HEK293 (cell line): ENCODE data around the gene CCBE1.

Experiments used
- CTCF ChIA-PET: fragments of 350-600 bp; formaldehyde crosslinking; extraction: SDS; loops from one replicate; lab custom pipeline; 2021; ENCODE audit warnings: antibody characterized with exemption; lab: Yijun Ruan, JAX
- POLR2A ChIA-PET: fragments of 300-600 bp; formaldehyde crosslinking; extraction: SDS; loops from one replicate; lab custom pipeline; 2020; ENCODE audit warnings: antibody characterized with exemption, inconsistent platforms; lab: Yijun Ruan, JAX
- H3K27ac ChIP-seq: fragments of 200-500 bp; sonication (Bioruptor generic); 2 replicates; pipeline ENCODE4 v1.5.1; 2014; ENCODE audit warnings: low read depth, low read length, control low read depth, inconsistent platforms; ENCODE audit errors: extremely low read depth
- H3K36me3 ChIP-seq, 2 experiments: fragments of 200-500 bp in 1 of 2; sonication (Bioruptor generic) in 1 of 2; 1 replicate in 1 of 2; 2 replicates in 1 of 2; pipeline ENCODE4 v1.5.1; 2014 to 2017; ENCODE audit warnings: inconsistent platforms in 2 of 2, low read length in 2 of 2; ENCODE audit not compliant: control insufficient read depth in 2 of 2, insufficient read depth in 1 of 2
- H3K4me1 ChIP-seq: fragments of 200-500 bp; sonication (Bioruptor generic); 2 replicates; pipeline ENCODE4 v1.5.1; 2014; ENCODE audit warnings: mild to moderate bottlenecking, low read length, inconsistent platforms; ENCODE audit not compliant: control insufficient read depth, insufficient read depth
- H3K4me3 ChIP-seq: 2 replicates; pipeline ENCODE4 v1.5.1; 2011; ENCODE audit warnings: low read depth, mild to moderate bottlenecking, control low read depth, low read length, moderate library complexity
- H3K9me3 ChIP-seq: fragments of 200-500 bp; sonication (Bioruptor generic); 2 replicates; pipeline ENCODE4 v1.5.1; 2014; ENCODE audit warnings: low read depth, low read length, inconsistent platforms; ENCODE audit not compliant: control insufficient read depth, insufficient read depth
- GFI1B ChIP-seq: fragments of 450-650 bp; formaldehyde crosslinking; IDR thresholded peaks from 2 replicates; pipeline ENCODE4 v1.5.1; 2016; ENCODE audit warnings: missing biosample characterization, missing genetic modification characterization
- GLIS1 ChIP-seq: fragments of 450-650 bp; formaldehyde crosslinking; IDR thresholded peaks from 2 replicates; pipeline ENCODE4 v1.5.1; 2016; ENCODE audit warnings: missing biosample characterization, missing genetic modification characterization
- ZBTB20 ChIP-seq: fragments of 450-650 bp; formaldehyde crosslinking; IDR thresholded peaks from 2 replicates; pipeline ENCODE4 v1.5.1; 2016; ENCODE audit warnings: missing biosample characterization, missing genetic modification characterization
- ZBTB7A ChIP-seq: fragments of 450-650 bp; formaldehyde crosslinking; IDR thresholded peaks from 2 replicates; pipeline ENCODE4 v1.5.1; 2016; ENCODE audit warnings: low read depth, missing biosample characterization, missing genetic modification characterization
- ZIC2 ChIP-seq: fragments of 450-650 bp; formaldehyde crosslinking; IDR thresholded peaks from 2 replicates; pipeline ENCODE4 v1.5.1; 2016; ENCODE audit warnings: missing biosample characterization, missing genetic modification characterization
- ZNF112 ChIP-seq: fragments of 450-650 bp; formaldehyde crosslinking; IDR thresholded peaks from 2 replicates; pipeline ENCODE4 v1.5.0; 2017; ENCODE audit warnings: missing biosample characterization, missing genetic modification characterization
- ZNF138 ChIP-seq: fragments of 450-650 bp; formaldehyde crosslinking; IDR thresholded peaks from 2 replicates; pipeline ENCODE4 v1.5.1; 2016; ENCODE audit warnings: missing biosample characterization, missing genetic modification characterization, borderline replicate concordance
- ZNF184 ChIP-seq: fragments of 450-650 bp; IDR thresholded peaks from 2 replicates; pipeline ENCODE4 v1.5.1; 2018; ENCODE audit warnings: missing biosample characterization, mild to moderate bottlenecking, missing genetic modification characterization
- ZNF394 ChIP-seq: fragments of 450-650 bp; formaldehyde crosslinking; IDR thresholded peaks from 2 replicates; pipeline ENCODE4 v1.5.1; 2016; ENCODE audit warnings: missing biosample characterization, missing genetic modification characterization, mild to moderate bottlenecking, moderate library complexity, borderline replicate concordance
- ZNF501 ChIP-seq: fragments of 450-650 bp; formaldehyde crosslinking; IDR thresholded peaks from 2 replicates; pipeline ENCODE4 v1.5.1; 2016; ENCODE audit warnings: missing biosample characterization, missing genetic modification characterization
- ZNF560 ChIP-seq: fragments of 450-650 bp; formaldehyde crosslinking; IDR thresholded peaks from 2 replicates; pipeline ENCODE4 v1.5.1; 2017; ENCODE audit warnings: missing biosample characterization, missing genetic modification characterization, borderline replicate concordance
- ZNF654 ChIP-seq: fragments of 450-650 bp; formaldehyde crosslinking; IDR thresholded peaks from 2 replicates; pipeline ENCODE4 v1.5.1; 2016; ENCODE audit warnings: low read depth, missing biosample characterization, missing genetic modification characterization
- ZNF660 ChIP-seq: fragments of 450-650 bp; IDR thresholded peaks from 2 replicates; pipeline ENCODE4 v1.5.1; 2018; ENCODE audit warnings: missing biosample characterization, mild to moderate bottlenecking, missing genetic modification characterization
- ZNF777 ChIP-seq: fragments of 450-650 bp; formaldehyde crosslinking; IDR thresholded peaks from 2 replicates; pipeline ENCODE4 v1.5.1; 2017; ENCODE audit warnings: missing biosample characterization, missing genetic modification characterization, borderline replicate concordance
- ZNF830 ChIP-seq: fragments of 450-650 bp; IDR thresholded peaks from 2 replicates; pipeline ENCODE4 v1.5.0; 2018; ENCODE audit warnings: missing biosample characterization, missing genetic modification characterization, low read depth, mild to moderate bottlenecking, moderate library complexity
- ZSCAN16 ChIP-seq: fragments of 450-650 bp; formaldehyde crosslinking; IDR thresholded peaks from 2 replicates; pipeline ENCODE4 v1.5.1; 2016; ENCODE audit warnings: missing biosample characterization, missing genetic modification characterization
- TF ChIP-seq, protein P1 (sequence below): sonication (generic); formaldehyde crosslinking; IDR thresholded peaks from 2 replicates; pipeline ENCODE4 v1.8.1; 2022; ENCODE audit warnings: mild to moderate bottlenecking, moderate library complexity, missing genetic modification reagents
- TF ChIP-seq, protein P2 (sequence below): fragments of 450-650 bp; formaldehyde crosslinking; IDR thresholded peaks from 2 replicates; pipeline ENCODE4 v1.5.1; 2016; ENCODE audit warnings: missing biosample characterization, missing genetic modification characterization
- TF ChIP-seq, protein P3 (sequence below): fragments of 450-650 bp; formaldehyde crosslinking; IDR thresholded peaks from 2 replicates; pipeline ENCODE4 v1.5.1; 2016; ENCODE audit warnings: missing biosample characterization, missing genetic modification characterization
- TF ChIP-seq, protein P4 (sequence below): fragments of 450-650 bp; formaldehyde crosslinking; IDR thresholded peaks from 2 replicates; pipeline ENCODE4 v1.5.1; 2016; ENCODE audit warnings: missing biosample characterization, missing genetic modification characterization
- TF ChIP-seq, protein P5 (sequence below): fragments of 450-650 bp; formaldehyde crosslinking; IDR thresholded peaks from 2 replicates; pipeline ENCODE4 v1.5.1; 2016; ENCODE audit warnings: missing biosample characterization, missing genetic modification characterization

Gene CCBE1

DNA sequence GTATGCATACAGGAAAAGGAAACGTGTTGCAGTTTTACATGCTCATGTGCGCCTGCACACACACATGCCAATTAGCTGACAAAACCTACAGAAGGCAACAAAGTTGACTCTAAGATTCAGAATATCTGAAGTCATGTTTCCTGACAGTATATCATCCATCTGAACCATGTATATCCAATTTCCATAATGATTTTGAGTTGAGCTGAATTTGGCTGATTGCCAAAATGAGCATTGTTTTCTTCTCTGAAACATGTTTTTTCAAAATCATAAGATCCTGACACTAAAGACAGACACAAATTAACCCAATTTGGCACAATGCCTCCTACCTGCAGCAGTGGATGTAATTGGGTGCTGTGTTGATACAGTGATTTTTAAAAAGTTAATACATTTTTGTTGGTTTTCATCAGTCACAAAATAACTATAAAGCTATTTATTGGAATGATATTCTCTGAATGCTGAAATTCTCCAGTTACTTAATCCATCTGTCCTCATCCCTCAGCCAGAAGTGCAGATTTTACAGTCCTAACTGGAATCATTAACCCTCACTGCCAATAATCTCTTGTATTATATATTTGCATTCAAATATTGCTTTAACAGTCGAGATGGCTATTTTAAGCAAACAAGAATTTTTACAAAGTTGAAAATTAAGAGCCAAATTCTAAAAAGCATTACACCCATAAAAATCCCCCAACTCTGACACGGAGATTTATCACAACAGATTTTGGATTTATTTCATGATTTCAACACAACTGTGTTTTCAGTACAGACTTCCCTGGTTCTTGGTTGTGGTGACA lies 176.5 kb downstream of the CCBE1 start:
- peaks cover 11% of the 10 kb centered on the region for H3K4me1 ChIP-seq
- TF ChIP-seq ZNF112 (tag by site-specific recombination): 0 out of 2 replicates have a peak, but pooled peaks have one; percentile 20
- no peak for TF ChIP-seq ZSCAN16 (tag by site-specific recombination)
- TF ChIP-seq, all 188 proteins: peak for 1
- ChIA-PET POLR2A (no interaction called here), CTCF (interaction anchor here (0.6 to 2.3 kb wide), 3 partner anchors 34 to 65 kb away, joined by 3 to 5 read pairs (median 4); no protein-coding TSS in a partner anchor)
- H3K9me3 ChIP-seq: no peaks in the 10 kb centered on the region
- no peak overlapping the region for H3K4me3 ChIP-seq
- no peak overlapping the region for H3K27ac ChIP-seq
- no peaks in the 10 kb centered on the region for H3K36me3 ChIP-seq

DNA sequence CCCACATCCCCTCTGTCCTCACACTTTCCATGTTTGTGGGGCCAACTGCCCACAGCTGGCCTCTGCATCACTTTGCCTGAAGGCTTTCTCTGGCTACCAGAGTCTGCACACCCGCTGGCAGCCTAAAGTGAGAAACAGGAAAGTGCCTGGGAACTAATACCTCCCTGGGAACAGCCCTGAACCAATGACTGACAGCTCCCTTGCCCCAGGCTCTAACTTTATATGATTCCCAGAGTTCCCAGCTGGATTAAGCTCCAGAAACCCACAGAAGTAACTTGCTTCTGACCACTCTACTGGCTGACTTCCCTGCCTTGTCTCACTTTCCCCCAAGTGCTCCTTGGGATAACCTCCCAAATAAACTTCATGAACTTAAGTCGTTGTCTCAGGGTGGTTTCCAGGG lies 178.5 kb downstream of the CCBE1 start:
- ChIA-PET CTCF (interaction anchor here (0.6 to 1.8 kb wide), 5 partner anchors 113 to 305 kb away, joined by 3 to 6 read pairs (median 3); partner anchors contain the start of gene CCBE1), POLR2A (interaction anchor here (1.1 kb wide), 1 partner anchor 64 kb away, joined by 3 read pairs; no protein-coding TSS in a partner anchor)
- H3K36me3 ChIP-seq: no peaks in the 10 kb centered on the region

DNA sequence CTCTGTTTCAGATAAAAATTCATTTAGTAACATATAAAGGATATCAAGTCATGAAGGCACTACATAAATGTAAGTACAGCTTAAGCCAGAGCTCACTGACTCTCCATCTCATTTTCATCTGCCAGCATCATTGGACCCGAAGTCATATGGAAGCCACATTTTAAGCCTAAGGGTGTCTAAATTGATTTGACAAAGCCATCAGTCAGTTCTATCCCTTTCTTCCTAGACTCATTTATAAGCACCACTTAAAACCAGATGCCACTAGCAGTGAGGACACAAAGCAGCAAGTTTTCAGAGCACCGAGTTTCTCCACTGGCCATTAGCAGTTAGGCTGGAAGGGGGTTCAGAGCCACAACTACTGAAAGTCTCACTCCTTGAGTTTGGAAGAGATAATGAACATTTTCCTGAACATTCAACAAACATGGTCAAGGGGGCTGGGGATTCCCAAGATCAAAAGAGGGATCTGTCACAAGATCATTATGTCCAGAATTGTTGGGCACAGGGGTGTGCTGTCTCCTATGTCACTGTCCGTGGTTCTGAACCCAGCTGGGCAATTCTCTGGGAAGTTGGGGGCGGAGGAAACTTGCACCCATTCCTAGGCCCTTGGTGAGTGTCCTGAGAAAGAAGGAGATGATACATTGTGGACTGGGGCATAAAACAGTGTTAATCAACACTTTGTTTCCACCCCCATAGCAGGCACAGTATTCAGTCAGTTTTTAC lies 179.6 kb downstream of the CCBE1 start:
- Histone ChIP-seq H3K9me3 (no peaks in the 10 kb centered on the region), H3K27ac (no peak overlapping the region), H3K4me1 (peaks cover 22% of the 10 kb centered on the region), H3K36me3 (no peaks in the 10 kb centered on the region), H3K4me3 (no peak overlapping the region)
- ChIA-PET CTCF (interaction anchor here (0.6 to 2.0 kb wide), 6 partner anchors 59 to 306 kb away, joined by 3 to 6 read pairs (median 3); partner anchors contain the start of gene CCBE1), POLR2A (interaction anchor here (0.6 to 3.0 kb wide), 5 partner anchors 28 to 281 kb away, joined by 3 to 14 read pairs (median 3); no protein-coding TSS in a partner anchor)
- no peak for TF ChIP-seq ZBTB7A (tag by site-specific recombination)
- TF ChIP-seq, protein P1, sequence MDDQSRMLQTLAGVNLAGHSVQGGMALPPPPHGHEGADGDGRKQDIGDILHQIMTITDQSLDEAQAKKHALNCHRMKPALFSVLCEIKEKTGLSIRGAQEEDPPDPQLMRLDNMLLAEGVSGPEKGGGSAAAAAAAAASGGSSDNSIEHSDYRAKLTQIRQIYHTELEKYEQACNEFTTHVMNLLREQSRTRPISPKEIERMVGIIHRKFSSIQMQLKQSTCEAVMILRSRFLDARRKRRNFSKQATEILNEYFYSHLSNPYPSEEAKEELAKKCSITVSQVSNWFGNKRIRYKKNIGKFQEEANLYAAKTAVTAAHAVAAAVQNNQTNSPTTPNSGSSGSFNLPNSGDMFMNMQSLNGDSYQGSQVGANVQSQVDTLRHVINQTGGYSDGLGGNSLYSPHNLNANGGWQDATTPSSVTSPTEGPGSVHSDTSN: 0 out of 2 replicates have a peak, but pooled peaks have one; percentile 12
- TF ChIP-seq, protein P2, sequence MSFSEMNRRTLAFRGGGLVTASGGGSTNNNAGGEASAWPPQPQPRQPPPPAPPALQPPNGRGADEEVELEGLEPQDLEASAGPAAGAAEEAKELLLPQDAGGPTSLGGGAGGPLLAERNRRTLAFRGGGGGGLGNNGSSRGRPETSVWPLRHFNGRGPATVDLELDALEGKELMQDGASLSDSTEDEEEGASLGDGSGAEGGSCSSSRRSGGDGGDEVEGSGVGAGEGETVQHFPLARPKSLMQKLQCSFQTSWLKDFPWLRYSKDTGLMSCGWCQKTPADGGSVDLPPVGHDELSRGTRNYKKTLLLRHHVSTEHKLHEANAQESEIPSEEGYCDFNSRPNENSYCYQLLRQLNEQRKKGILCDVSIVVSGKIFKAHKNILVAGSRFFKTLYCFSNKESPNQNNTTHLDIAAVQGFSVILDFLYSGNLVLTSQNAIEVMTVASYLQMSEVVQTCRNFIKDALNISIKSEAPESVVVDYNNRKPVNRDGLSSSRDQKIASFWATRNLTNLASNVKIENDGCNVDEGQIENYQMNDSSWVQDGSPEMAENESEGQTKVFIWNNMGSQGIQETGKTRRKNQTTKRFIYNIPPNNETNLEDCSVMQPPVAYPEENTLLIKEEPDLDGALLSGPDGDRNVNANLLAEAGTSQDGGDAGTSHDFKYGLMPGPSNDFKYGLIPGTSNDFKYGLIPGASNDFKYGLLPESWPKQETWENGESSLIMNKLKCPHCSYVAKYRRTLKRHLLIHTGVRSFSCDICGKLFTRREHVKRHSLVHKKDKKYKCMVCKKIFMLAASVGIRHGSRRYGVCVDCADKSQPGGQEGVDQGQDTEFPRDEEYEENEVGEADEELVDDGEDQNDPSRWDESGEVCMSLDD: 0 out of 2 replicates have a peak, but pooled peaks have one; percentile 18
- TF ChIP-seq, protein P3, sequence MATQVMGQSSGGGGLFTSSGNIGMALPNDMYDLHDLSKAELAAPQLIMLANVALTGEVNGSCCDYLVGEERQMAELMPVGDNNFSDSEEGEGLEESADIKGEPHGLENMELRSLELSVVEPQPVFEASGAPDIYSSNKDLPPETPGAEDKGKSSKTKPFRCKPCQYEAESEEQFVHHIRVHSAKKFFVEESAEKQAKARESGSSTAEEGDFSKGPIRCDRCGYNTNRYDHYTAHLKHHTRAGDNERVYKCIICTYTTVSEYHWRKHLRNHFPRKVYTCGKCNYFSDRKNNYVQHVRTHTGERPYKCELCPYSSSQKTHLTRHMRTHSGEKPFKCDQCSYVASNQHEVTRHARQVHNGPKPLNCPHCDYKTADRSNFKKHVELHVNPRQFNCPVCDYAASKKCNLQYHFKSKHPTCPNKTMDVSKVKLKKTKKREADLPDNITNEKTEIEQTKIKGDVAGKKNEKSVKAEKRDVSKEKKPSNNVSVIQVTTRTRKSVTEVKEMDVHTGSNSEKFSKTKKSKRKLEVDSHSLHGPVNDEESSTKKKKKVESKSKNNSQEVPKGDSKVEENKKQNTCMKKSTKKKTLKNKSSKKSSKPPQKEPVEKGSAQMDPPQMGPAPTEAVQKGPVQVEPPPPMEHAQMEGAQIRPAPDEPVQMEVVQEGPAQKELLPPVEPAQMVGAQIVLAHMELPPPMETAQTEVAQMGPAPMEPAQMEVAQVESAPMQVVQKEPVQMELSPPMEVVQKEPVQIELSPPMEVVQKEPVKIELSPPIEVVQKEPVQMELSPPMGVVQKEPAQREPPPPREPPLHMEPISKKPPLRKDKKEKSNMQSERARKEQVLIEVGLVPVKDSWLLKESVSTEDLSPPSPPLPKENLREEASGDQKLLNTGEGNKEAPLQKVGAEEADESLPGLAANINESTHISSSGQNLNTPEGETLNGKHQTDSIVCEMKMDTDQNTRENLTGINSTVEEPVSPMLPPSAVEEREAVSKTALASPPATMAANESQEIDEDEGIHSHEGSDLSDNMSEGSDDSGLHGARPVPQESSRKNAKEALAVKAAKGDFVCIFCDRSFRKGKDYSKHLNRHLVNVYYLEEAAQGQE (tag by site-specific recombination): peak; percentile 95

More for the DNA sequence above, 178.5 kb downstream of the CCBE1 start:
- H3K4me3 ChIP-seq: no peak overlapping the region
- H3K27ac ChIP-seq: no peak overlapping the region
- peaks cover 22% of the 10 kb centered on the region for H3K4me1 ChIP-seq
- H3K9me3 ChIP-seq: no peaks in the 10 kb centered on the region
- no peak for TF ChIP-seq GFI1B (tag by site-specific recombination)
- no peak for TF ChIP-seq ZNF777 (tag by site-specific recombination)
- TF ChIP-seq ZNF184 (tag by site-specific recombination): no peak
- TF ChIP-seq ZNF138 (tag by site-specific recombination): no peak
- TF ChIP-seq, protein P4, sequence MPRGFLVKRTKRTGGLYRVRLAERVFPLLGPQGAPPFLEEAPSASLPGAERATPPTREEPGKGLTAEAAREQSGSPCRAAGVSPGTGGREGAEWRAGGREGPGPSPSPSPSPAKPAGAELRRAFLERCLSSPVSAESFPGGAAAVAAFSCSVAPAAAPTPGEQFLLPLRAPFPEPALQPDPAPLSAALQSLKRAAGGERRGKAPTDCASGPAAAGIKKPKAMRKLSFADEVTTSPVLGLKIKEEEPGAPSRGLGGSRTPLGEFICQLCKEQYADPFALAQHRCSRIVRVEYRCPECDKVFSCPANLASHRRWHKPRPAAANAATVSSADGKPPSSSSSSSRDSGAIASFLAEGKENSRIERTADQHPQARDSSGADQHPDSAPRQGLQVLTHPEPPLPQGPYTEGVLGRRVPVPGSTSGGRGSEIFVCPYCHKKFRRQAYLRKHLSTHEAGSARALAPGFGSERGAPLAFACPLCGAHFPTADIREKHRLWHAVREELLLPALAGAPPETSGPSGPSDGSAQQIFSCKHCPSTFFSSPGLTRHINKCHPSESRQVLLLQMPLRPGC (tag by site-specific recombination): no peak
- TF ChIP-seq GLIS1 (tag by site-specific recombination): no peak
- TF ChIP-seq ZNF560 (tag by site-specific recombination): no peak
- no peak for TF ChIP-seq ZNF654 (tag by site-specific recombination)
- no peak for TF ChIP-seq ZIC2 (tag by site-specific recombination)
- TF ChIP-seq ZNF501 (tag by site-specific recombination): no peak
- TF ChIP-seq ZBTB20: no peak
- no peak for TF ChIP-seq ZNF830 (tag by site-specific recombination)
- no peak for TF ChIP-seq ZNF660
- TF ChIP-seq ZNF394 (tag by site-specific recombination): no peak
- TF ChIP-seq, protein P5, sequence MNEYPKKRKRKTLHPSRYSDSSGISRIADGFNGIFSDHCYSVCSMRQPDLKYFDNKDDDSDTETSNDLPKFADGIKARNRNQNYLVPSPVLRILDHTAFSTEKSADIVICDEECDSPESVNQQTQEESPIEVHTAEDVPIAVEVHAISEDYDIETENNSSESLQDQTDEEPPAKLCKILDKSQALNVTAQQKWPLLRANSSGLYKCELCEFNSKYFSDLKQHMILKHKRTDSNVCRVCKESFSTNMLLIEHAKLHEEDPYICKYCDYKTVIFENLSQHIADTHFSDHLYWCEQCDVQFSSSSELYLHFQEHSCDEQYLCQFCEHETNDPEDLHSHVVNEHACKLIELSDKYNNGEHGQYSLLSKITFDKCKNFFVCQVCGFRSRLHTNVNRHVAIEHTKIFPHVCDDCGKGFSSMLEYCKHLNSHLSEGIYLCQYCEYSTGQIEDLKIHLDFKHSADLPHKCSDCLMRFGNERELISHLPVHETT (tag by site-specific recombination): no peak
